T-helper 22 cell (primary cell): ENCODE data around the gene CYB5R4.

ENCODE experiments used
- DNase-seq: peaks from one replicate; pipeline ENCODE4 v3.0.0-alpha.2; 2020; ENCODE audit warnings: low read depth

CYB5R4 gene, protein sequence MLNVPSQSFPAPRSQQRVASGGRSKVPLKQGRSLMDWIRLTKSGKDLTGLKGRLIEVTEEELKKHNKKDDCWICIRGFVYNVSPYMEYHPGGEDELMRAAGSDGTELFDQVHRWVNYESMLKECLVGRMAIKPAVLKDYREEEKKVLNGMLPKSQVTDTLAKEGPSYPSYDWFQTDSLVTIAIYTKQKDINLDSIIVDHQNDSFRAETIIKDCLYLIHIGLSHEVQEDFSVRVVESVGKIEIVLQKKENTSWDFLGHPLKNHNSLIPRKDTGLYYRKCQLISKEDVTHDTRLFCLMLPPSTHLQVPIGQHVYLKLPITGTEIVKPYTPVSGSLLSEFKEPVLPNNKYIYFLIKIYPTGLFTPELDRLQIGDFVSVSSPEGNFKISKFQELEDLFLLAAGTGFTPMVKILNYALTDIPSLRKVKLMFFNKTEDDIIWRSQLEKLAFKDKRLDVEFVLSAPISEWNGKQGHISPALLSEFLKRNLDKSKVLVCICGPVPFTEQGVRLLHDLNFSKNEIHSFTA

DNA sequence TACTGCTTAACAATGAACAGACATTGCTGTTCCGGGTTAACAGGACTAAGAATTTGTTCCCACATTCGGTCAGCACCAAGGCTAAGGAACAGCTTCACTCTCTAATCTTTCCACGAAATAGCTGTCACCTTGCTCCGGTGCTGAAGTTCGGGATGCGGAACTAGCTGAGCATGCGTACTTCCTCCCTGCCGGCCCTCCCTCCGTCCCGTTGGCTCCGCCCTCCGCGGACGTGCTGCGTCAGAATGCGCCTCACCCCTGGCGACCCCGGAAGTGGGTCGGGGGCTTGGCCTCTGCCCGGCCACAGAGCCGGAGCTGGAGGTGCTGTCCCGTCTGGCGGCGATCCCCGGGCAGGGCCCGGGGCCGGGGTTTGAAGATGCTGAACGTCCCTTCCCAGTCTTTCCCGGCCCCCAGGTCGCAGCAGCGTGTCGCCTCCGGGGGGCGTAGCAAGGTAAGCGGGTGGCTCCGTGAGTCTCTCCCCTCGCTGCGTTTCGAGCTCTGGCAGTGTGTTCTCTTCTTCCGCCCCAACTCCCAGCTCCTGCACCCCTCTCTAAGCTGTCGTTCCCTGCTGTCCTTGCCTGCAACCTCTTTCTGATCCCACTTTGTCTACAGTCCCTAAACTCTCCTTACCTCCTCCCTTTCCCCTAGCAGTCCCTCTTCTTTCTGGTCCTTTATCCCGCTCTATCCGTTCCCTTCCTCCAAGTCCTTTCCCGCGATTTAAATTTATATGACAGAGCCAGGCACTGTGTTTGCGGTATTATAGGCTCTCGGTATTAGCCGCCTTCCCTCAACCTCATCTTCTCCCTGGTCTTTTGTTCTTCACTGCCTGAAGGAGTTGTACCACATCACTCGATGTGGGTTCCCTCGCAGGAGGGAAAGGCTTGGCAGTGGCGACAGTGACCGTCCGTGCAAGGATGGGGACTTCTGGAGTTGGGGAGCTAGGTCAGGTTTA, at the start of gene CYB5R4:
Gene CYB5R4, plus strand, starts transcription at position 280 of the 949 bp plus-strand sequence. Its CDS starts 94 bp downstream, at position 374.
- DNase-seq = peak; percentile 81

DNA sequence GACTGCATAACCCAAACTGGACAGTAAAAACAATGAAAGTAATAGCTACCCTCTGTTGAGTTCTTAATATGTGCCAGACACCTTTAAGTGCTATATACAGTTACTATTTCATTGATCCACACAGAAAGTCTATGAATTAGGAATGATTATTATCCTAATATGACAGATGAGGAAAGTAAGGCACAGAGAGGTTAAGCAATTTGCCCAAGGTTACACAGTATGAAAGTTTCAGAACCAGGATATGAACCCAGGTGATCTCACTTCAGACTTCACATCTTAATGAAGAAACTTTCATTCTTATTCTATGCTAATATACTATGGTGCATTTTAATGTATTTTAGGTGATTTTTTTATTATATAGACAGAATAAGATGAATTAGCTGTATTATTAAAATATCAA, 46.9 kb upstream of the CYB5R4 start:
- no peak for DNase-seq

DNA sequence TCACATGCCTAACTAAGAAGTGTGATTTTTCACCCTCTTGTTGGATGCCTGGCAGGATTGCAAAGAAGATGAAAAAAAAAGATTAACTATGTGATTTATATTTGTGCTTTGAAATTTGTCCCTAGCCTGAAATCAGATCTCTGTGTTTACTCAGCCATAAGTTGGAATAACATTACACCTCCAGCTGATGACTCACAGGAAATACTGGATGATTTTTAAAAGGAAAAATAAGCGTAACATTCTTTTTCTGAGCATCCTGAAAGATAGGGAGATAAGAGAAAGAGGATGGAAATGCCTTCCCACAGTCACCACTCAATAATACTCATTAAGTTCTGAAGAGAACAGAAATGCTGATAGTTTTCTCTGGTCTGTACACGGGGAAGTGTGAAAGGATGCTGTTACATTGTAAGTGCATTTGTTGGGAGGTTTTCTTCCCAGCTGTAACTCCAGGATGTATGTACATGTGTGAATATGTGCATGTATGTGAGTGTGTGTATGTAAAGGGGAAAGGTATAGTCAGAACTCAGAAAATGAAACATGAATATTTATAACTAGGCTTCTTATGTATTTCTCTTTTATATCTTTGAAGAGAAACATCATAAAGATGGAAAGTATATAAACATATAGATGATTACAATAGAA, 43.7 kb upstream of the CYB5R4 start:
- DNase-seq = no peak

DNA sequence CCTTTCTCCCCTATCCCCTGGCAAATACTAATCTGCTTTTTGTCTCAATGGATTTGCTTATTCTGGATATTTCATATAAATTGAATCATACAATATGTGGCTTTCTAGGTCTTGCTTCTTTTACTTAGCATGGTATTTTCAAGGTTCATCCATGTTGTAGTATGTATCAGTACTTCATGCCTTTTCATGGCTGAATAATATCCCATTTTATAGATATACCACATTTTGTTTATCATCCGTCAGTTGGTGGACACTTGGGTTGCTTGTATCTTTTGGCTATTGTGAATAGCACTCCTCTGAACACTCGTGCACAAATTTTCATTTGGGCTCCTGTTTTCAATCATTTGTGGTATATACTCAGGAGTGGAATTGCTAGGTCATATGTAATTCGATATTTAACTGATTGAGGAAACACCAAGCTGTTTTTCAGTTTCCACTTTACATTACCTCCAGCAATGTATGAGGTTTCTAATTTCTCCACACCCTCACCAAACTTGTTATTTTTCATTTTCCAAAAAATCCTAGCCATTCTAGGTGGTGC, 36.8 kb upstream of the CYB5R4 start:
- no peak for DNase-seq

DNA sequence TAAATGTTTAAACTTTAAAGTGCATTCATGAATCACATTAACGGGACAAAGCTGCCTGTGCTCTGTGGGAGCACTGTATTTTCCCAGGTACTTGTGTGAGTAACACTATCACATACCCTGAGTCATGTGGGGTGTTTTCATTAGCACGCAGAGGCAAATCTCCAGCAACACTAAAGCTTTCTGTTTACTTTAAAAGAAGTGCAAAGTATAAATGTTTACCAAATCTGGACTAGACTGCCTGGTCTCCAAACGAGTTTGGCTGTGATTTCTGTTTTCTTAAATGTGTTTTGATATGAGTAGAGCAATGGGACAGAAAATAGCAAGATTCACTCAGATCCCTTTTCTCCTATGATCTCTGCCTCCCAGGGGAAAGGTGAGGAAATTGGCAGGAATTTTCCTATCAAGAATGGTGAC, 35.1 kb upstream of the CYB5R4 start:
- no peak for DNase-seq

DNA sequence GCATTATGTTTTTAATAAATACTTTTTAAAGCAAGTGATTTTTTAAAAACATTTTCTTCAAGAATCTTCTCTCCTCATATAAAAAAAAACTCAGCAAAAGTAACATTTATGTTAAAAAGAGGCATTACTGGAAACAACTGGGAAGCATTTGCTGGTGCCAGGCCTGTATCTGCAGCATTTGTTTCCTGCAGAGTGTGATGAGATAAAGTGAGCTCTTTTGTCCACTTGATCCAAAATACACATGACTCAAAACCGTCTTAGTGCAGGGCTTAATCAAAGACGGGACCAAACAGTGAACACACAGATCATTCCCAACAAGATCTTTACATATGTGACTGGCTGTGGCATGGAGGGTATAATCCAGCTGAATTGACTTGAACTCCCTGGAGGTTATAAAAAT, 34.7 kb upstream of the CYB5R4 start:
- DNase-seq = no peak

DNA sequence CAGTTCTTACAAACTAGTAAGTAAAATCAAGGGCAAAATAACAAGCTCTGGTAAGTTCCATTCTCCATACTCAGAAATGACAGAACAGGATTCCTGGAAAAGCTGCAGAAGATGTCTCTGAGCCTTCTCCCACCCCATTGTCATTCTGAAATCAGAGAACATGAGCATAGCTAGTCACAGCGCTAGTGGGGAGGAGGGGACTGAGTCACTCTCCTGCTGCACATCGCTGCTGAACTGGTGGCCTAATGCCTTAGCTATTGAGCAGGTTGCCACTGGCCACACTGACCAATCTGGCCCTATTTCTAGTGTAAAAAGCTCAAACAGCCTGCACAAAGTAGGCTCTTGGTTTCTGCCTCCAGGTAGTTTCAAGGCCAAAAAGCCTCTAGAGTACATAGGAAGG, 32.4 kb upstream of the CYB5R4 start:
- DNase-seq = no peak

DNA sequence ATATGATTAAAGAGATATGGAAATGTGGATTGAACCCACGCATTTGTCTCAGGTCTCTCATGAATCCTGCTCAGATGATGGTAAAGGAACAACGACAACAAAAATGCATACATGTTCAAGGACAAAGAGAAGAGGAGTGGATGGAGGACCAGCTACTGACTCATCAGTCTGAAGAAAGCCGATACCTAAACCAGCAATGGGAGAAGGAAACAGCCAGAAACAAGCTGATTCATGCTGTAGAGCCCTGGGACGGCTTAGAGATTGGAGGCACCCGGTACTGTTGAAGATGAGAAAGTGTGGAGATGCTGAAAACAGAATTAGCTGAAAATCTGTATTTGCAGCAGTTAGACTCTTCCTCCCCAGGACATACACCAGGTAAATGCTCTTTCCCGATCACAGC, 20.8 kb upstream of the CYB5R4 start:
- no peak for DNase-seq

DNA sequence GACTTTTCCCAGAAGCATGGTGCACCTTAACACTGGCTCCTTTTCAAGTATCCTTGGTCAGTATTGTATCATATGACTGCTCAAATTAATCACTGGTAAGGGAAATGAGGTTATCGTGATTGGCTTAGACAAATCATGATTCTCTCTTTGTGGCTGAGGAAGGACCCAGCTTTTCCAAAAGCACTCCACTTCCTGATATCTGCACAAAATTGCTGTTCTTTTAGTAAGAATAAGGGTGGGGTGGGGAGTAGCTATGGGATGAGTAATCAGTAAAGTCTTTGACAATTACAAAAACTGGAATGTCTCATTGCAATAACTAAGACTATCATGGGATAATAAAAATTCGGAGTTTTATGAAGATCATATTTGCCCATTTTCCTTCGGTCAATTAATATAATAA, 15.3 kb upstream of the CYB5R4 start:
- no peak for DNase-seq

DNA sequence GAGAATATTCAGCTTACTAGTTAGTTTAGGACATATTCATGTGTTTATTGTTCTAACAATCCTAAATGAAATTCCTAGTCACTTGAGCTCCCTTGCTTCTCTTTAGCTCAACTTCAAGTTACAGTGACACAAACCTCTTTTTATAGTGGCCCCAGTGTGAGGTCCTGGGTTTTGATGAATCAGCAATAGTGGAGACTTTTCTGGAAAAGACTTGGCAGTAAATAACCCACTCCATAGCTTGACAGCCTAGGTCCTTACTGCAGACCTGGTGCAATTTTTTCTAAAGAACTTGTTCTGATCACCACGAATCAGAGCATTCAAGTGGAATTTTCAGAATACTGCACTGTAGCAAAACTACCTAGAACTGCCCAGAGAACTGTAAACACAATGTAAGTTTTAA, 13.2 kb upstream of the CYB5R4 start:
- no peak for DNase-seq

DNA sequence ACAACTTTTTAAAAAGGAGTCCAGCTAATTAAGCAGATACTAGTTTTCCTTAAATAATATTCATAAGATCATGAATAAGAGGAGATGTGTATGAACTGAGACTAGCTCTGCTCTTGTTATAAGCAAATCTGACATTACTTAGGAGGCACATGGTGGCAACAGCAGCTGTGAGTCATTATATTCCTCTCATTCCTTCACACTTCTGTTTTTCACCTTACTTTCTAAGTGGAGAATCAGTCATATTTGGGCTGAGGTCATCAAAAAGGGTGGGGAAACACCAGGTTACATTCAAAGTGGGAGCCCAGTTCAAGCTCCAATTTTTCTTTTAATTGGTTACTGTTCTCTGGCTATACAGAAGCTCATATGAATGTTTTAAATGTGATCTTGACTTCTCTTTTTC, 12.3 kb upstream of the CYB5R4 start:
- no peak for DNase-seq

DNA sequence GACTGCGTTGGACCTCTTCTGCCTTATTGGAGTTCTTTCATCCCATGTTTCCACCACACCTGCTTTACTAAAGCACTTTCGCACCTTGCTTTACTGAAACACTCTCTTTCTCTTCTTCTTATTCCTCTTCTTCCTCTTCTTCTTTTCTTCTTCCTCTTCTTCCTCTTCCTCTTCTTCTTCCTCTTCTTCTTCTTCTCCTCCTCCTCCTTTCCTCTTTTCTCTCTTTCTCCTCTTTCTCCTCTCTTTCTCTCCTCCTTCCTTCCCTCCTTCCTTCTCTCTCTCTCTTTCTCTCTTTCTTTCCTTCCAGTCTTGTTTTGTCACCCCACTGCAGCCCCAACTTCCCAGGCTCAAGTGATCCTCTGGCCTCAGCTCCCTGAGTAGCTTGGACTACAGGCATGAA, 10.4 kb upstream of the CYB5R4 start:
- DNase-seq = no peak

DNA sequence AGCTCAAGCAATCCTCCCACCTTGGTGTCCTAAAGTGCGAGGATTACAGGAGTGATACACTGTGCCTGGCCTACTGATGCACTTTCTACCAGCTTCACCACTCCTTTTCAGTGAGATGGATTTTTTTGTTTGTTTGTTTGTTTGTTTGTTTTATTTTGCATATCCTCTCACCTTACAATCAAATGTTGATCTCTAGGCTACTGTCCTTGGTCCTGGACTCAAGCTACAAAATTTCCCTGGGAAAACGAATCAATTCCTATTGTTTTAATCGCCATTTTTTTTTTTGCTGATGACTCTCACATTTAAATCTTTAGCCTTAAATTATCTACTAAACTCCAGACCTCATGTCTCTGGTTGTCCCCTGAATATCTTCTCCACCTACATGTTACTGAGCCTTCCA, 9.9 kb upstream of the CYB5R4 start:
- no peak for DNase-seq

DNA sequence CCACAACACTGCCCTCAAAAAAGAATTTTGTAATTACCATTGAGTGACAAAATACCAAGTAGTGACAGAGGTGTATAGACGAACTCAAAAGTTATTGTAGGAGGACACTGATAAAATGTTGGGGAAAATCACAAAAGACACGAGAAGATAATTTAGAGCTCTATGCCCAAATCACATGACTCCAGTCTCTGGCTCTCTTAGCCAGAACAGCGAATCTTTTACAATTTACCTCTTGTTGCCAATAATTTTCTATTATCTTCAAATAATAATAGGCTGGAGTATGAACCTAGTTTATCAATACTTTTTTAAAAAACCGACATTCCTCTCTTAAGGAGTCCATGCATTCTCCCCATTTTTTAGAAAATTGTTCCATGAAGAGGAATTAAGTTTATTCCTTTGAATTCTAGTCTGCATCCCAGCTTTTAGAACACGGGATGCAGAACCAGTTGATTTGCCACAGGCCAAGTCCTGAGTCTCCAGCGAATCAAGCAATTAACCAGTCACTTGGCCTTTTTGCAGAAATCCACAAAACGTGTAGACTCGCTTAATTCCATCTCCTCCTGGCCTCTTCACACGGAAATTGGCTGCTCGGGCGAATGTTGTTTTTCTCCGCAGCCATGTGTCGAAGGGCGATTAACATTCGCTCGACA, 6.8 kb upstream of the CYB5R4 start:
- no peak for DNase-seq

DNA sequence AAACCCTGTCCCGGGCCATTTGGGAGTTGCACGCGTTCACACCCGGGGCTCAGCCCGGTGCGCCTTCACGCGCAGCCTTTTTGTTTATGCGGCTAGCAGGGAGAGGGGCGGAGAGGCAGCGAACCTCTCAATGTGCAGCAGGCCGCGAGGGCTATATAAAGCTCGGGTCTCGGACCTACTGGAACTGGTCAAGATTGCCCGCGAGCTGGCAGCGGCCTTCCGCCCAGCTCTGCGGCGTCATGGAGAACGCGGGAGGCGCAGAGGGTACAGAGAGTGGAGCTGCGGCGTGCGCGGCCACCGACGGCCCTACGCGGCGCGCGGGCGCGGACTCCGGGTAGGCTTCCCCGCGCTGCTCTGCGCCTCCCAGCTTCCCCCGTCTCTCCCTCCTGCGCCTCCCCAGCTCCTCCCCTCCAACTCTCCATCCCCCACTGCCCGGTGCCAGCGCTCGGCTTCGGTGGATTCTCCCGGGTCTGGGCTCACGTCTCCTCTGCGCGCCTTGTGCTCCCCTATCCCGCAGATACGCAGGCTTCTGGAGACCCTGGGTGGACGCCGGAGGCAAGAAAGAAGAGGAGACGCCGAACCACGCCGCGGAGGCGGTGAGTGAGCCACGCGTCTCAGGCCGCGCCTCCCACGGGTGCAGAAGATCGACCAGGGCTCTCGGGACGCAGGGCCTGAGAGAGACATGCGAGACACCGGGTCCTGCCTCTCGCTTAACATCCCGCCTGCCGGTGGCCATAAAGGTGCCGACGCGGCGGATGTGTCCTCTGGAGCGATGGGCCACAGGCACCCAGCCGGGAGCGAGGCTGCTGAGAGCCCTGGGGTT, 6.1 kb upstream of the CYB5R4 start, which contains the start of gene RIPPLY2:
Gene RIPPLY2, plus strand, starts transcription at position 183 of the 823 bp plus-strand sequence. Its CDS starts 57 bp downstream, at position 240.
- no peak for DNase-seq

DNA sequence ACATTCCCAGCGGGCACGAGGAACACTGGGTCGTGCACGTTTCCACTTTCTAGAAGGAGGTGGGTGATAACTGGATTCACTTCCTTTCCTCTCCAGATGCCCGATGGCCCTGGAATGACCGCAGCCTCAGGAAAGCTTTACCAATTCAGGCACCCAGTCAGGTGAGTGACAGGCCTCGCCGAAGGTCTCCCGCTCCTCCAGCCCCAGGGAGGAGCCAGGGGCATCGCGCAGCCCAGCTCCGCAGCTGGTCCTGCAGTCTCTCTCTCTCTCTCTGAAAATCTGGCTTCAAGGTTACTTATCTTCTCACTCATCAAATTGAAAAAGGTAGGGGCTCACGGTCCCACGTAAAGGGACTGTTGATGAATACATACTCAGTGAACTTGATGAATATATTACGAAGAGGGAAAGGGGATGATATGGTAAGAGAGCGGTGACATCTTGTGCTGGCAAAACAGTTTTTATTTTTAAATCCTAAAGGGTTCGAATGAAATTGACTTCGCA, 5.4 kb upstream of the CYB5R4 start:
- DNase-seq = no peak

DNA sequence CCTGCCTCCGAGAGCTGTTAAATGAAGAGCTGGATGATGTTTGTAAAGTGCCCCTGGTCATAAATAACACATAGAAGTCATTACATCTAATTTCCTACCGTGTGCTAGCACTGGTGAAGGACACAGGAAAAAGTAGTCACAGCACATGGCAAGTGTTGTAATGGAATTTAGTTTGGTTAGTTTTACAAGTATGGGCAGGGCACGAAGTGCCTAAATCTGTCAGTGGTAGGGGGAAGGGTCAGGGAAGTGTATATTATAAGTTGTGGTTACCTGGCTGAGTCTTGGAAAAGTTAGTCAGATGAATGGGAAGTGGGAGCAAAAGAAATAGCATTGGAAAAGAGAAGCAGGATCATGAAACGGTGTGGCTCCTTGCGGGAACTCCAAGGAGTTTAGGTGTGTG, 4.7 kb upstream of the CYB5R4 start:
- DNase-seq = no peak

DNA sequence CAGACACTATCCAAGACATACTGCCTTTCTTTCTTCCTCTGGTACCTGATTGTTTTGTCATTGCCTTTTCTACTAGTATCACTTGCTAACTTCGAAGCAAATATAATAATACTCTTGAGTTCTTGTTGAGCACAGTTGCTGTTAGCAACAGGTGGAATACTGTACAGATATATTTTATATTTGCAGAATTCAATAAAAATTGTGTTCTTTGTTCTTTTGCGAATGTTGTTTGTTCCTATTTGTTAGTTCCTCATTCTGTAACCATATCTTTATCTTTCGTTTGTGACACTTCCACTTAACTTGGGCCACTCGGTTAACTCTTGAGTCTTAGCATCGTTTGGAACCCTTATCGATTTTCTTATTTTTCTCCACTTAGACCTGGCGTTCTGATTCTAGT, 868 bp downstream of the CYB5R4 start:
- DNase-seq = no peak

DNA sequence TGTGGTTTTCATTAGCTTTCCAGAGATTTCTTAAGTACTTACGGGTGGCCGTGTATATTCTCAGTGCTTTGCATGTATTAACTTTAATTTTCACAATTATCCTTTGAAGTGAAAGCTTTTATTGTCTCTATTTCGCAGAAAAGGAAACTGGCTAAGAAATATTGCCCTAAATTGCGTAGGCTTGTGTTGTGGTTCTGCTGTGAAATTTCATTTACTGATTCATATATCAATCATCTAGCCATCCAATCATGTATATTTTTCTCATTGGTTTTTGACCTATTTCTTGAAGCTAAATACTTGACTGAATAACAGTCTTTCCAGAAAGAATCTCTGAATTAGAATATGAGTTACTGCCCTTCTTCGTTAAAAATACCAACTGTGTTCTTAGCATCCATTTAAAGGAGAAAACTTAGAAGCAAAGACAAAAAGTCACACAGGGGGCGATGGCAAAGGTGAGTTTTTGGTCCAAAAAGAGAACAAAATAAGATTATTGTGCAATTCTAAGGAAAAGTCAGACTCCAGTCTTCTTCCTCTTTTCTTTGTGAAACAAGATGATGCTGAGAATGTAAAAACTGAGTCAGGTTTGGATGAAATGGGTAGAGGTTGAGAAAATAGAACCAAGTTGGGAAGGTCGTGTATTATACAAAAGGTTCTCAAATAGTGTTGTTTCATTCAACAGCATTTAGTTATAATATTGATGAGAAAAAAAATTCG, 1.4 kb downstream of the CYB5R4 start:
- DNase-seq = no peak
